SK-N-SH treated with all-trans-retinoic acid at 6 μM for 48 hours (cell line): ENCODE measurements around the gene ZNF500.

Source experiments
- ATAC-seq: fragments of 200-7000 bp; cut with Tn5 transposase; 3 replicates; pipeline ENCODE4 v1.9.1; 2020; ENCODE audit warnings: mild to moderate bottlenecking, moderate library complexity
- ARNTL ChIP-seq: fragments of 450-650 bp; formaldehyde crosslinking; IDR thresholded peaks from 2 replicates; pipeline ENCODE4 v1.5.0; 2020; ENCODE audit warnings: low read depth, mild to moderate bottlenecking, moderate library complexity, borderline replicate concordance
- BACH2 ChIP-seq: fragments of 250-450 bp; sonication (Bioruptor Pico); IDR thresholded peaks from 2 replicates; pipeline ENCODE4 v1.9.0; 2021; ENCODE audit warnings: mild to moderate bottlenecking, borderline replicate concordance
- CREB5 ChIP-seq: fragments of 250-450 bp; sonication (Bioruptor Pico); IDR thresholded peaks from 2 replicates; pipeline ENCODE4 v1.5.1; 2020; ENCODE audit warnings: low read depth, mild to moderate bottlenecking, moderate library complexity
- CSDC2 ChIP-seq: fragments of 250-450 bp; sonication (Bioruptor Pico); IDR thresholded peaks from 2 replicates; pipeline ENCODE4 v1.5.0; 2020; ENCODE audit warnings: mild to moderate bottlenecking, moderate library complexity
- ESRRG ChIP-seq: fragments of 250-450 bp; sonication (Bioruptor Pico); IDR thresholded peaks from 2 replicates; pipeline ENCODE4 v1.6.1; 2021; ENCODE audit warnings: mild to moderate bottlenecking
- OSR1 ChIP-seq: fragments of 250-450 bp; sonication (Bioruptor Pico); IDR thresholded peaks from 2 replicates; pipeline ENCODE4 v1.8.0; 2022; ENCODE audit warnings: moderate library complexity, mild to moderate bottlenecking, inconsistent platforms
- PATZ1 ChIP-seq: fragments of 250-450 bp; sonication (Bioruptor Pico); IDR thresholded peaks from 2 replicates; pipeline ENCODE4 v1.8.0; 2020; ENCODE audit warnings: mild to moderate bottlenecking, moderate library complexity, borderline replicate concordance
- POU6F1 ChIP-seq: fragments of 250-450 bp; sonication (Bioruptor Pico); IDR thresholded peaks from 2 replicates; pipeline ENCODE4 v1.8.0; 2021; ENCODE audit warnings: low read depth, mild to moderate bottlenecking, moderate library complexity, borderline replicate concordance
- RARB ChIP-seq: fragments of 250-450 bp; sonication (Bioruptor Pico); IDR thresholded peaks from 2 replicates; pipeline ENCODE4 v1.8.0; 2021; ENCODE audit warnings: mild to moderate bottlenecking, moderate library complexity
- SNAI2 ChIP-seq: fragments of 250-450 bp; sonication (Bioruptor Pico); IDR thresholded peaks from 2 replicates; pipeline ENCODE4 v1.5.0; 2020; ENCODE audit warnings: mild to moderate bottlenecking, moderate library complexity
- TCF4 ChIP-seq: fragments of 250-450 bp; sonication (Bioruptor Pico); IDR thresholded peaks from 2 replicates; pipeline ENCODE4 v1.8.0; 2021; ENCODE audit warnings: mild to moderate bottlenecking, moderate library complexity, borderline replicate concordance
- TOX ChIP-seq: fragments of 250-450 bp; sonication (Bioruptor Pico); IDR thresholded peaks from 2 replicates; pipeline ENCODE4 v1.8.0; 2021; ENCODE audit warnings: mild to moderate bottlenecking, moderate library complexity, borderline replicate concordance
- TSHZ2 ChIP-seq: fragments of 250-450 bp; sonication (Bioruptor Pico); IDR thresholded peaks from 2 replicates; pipeline ENCODE4 v1.5.0; 2020; ENCODE audit warnings: mild to moderate bottlenecking, moderate library complexity
- ZC3H10 ChIP-seq: fragments of 250-450 bp; sonication (Bioruptor Pico); IDR thresholded peaks from 2 replicates; pipeline ENCODE4 v1.5.1; 2021; ENCODE audit warnings: mild to moderate bottlenecking, moderate library complexity
- ZFP30 ChIP-seq: fragments of 450-650 bp; formaldehyde crosslinking; IDR thresholded peaks from 2 replicates; pipeline ENCODE4 v1.5.0; 2022; ENCODE audit warnings: mild to moderate bottlenecking, moderate library complexity
- ZNF565 ChIP-seq: fragments of 450-650 bp; formaldehyde crosslinking; conservative IDR thresholded peaks from 2 replicates; pipeline ENCODE4 v1.5.0; 2020; ENCODE audit warnings: low read depth, mild to moderate bottlenecking, moderate library complexity
- ZNF70 ChIP-seq: fragments of 450-650 bp; formaldehyde crosslinking; IDR thresholded peaks from 2 replicates; pipeline ENCODE4 v1.5.0; 2020; ENCODE audit warnings: mild to moderate bottlenecking, moderate library complexity
- ZNF8 ChIP-seq: fragments of 450-650 bp; formaldehyde crosslinking; IDR thresholded peaks from 2 replicates; pipeline ENCODE4 v1.5.0; 2020; ENCODE audit warnings: mild to moderate bottlenecking, moderate library complexity

The ZNF500 gene

GRCh38 chr16:4767872-4768548 lies 1.0 kb upstream of the ZNF500 start:
- no peak for ATAC-seq
- no peak for TF ChIP-seq OSR1 (CRISPR knock-in tag)

- TF ChIP-seq ZC3H10 (CRISPR knock-in tag): no peak
- TF ChIP-seq OSR1 (CRISPR knock-in tag): no peak
- no peak for TF ChIP-seq TCF4
- TF ChIP-seq TSHZ2: no peak
- no peak for TF ChIP-seq ZNF70 (CRISPR knock-in tag)
- no peak for TF ChIP-seq ARNTL (CRISPR knock-in tag)
- TF ChIP-seq SNAI2: no peak
- TF ChIP-seq CREB5 (CRISPR knock-in tag): no peak
- no peak for TF ChIP-seq CSDC2 (CRISPR knock-in tag)
- TF ChIP-seq ZFP30 (CRISPR knock-in tag): no peak
- no peak for TF ChIP-seq POU6F1 (CRISPR knock-in tag)
- ATAC-seq: no peak
These were observed 1.2 kb downstream of the ZNF500 start for GRCh38 chr16:4765511-4766474.

GRCh38 chr16:4763791-4764190 lies 3.2 kb downstream of the ZNF500 start:
- TF ChIP-seq CREB5 (CRISPR knock-in tag): no peak
- no peak for TF ChIP-seq ARNTL (CRISPR knock-in tag)
- no peak for TF ChIP-seq ZFP30 (CRISPR knock-in tag)
- no peak for TF ChIP-seq TCF4
- no peak for ATAC-seq

- no peak for ATAC-seq
- TF ChIP-seq PATZ1 (no peak), BACH2 (CRISPR knock-in tag) (no peak), ZNF565 (CRISPR knock-in tag) (no peak), ZNF8 (CRISPR knock-in tag) (no peak), ESRRG (no peak), ZFP30 (CRISPR knock-in tag) (no peak), TOX (CRISPR knock-in tag) (no peak), TSHZ2 (no peak), RARB (CRISPR knock-in tag) (no peak), CSDC2 (CRISPR knock-in tag) (no peak), TCF4 (no peak), CREB5 (CRISPR knock-in tag) (no peak)
These were observed 4.8 kb downstream of the ZNF500 start for GRCh38 chr16:4762205-4762604.
